Hypothalamus (tissue), 51 donors: ENCODE measurements around the gene BNC2.

Source experiments
- DNase-seq, 51 donors: peaks; one replicate each; lab custom pipeline; 2025; lab: John Stamatoyannopoulos, UW

The BNC2 gene

DNA sequence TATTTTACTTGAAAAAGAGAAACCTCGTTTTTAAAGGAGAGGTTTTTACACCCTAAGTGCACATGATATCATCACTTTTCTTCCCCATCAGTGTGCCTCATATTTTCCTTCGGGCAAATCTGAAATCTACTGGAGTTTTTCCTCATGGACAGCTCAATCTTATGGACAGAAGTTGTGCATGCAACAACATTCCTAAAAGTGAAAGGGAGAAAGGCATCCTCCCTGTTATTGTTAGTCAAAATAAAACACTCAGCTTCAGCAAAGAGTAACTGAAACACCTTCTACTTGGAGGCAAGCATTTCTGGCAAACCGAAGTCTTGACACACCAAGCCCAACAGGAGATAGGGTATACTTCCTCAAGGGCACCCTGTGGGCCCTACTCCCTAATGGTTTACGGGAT, 217.9 kb downstream of the BNC2 start:
- DNase-seq, result no peak

DNA sequence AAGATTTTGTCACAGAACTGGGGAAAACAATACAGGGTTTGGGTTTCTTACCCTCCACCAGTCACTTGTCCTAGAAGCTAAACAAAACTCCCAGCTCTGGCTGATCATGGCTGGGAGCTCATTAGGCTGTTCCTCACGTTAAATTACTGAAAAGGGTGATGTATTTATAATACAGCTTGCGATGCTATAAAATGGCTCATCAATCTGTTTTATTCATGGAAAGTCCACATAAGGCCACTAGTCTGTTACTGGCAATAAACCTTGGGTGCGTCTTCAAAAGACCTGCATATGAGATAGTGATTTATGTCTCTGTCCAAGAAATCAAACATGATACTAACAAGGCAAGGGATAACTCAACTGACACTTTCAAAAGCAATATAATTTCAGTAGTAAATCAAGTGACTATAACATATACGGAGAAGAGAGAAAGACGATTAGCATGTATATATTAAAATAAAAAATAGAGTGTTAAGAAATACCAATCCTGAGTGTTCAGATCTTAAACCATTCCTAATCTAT, 219.0 kb downstream of the BNC2 start:
- no peak for DNase-seq

DNA sequence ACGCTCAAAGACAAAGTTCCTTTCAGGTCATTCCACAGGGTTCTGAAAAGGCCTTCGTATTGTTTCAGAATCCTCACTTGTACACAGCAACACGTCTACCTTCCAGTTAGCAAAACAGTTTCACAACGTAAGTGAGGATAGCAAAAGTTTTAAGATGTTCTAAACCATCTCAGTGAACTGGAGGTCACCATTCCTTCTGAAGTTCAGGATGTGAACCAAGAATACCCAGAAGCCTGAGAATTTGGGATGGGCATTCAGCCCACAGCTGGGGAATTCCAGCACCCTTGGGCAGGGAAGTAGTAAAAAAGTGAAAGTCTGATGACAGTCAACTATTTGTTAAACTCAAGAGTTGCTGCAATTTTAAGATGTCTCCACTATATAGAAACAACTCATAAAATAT, 224.5 kb downstream of the BNC2 start:
- no peak for DNase-seq

DNA sequence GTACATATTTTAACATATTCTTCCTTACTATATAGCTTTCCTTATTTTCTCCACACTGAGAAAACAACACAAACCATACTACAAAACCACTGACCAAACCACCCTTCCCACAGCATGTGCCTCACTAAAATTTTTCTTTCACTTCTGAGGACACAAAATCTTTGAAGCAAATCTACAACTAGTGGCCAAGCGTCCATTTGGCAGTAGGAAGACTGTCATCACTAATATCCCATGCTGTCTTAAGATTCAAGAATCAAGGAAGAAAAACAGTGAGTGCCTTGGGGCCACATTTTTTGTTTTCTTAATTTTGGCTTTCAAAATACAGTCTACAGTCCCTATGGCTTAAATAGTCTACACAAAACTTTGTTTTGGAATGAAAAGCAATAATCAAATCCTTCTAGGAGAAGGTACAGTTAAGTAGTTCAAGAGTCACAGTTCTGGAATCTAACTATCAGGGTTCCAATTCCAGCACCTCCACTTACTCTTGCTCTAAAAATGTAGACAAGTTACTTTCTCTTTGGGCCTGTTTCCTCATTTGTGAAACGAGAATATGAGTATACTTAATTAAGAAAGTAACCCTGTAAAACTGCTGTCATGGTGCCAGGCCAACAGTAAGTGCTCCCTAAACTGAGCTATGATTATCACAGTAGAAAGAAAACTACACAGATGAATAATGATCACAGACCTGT, 227.9 kb downstream of the BNC2 start:
- DNase-seq, result no peak

DNA sequence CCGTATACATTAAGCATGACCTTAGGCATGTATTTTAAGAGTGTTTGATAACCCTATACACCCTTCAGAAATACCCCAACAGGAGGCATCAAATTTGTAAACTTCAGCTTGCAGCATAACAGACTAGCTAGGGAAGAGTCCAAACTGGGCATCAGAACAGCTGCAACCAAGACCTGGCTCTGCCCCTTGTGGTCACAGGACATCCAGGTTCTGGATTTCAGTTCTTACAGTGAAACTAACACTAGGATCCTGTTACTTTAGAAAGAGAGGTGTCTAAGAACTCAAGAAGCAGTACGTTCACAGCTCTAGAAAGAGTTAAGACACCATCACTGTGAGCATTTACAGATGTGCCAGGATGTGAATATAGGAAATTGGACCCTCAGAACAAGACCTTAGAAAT, 229.8 kb downstream of the BNC2 start:
- DNase-seq, result no peak

DNA sequence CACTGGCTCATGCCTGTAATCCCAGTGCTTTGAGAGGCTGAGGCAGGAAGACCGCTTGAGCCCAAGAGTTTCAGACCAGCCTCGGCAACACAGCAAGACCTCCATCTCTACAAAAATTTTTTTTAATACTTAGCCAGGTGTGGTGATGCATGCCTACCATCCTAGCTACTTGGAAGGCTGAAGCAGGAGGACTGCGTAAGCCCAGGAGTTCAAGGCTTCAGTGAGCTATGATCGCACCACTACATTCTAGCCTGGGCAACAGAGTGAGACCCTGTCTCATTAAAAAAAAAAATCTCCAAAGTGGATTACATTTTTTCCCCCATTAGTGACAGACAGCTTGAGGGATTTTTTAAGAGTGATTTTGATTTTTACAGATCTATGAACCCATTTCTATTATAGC, 230.8 kb downstream of the BNC2 start:
- no peak for DNase-seq

DNA sequence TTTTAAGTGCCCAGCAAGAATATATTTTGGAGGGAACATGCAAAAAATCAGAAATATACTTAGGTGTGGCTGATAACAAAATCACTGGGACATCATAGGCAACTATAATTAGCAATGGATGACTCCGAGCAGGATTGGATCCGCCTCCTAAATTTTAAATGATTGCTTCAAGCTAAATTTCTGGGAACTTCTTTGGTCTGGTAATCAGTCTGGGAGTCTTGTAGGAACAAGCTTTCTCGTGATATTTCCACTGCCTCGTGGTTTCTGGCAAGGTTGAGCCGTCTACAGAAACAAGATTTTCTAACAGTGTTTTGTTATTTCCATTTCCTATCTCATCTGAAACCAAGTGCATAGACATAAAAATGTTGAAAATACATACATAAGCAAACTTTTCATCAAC, 232.6 kb downstream of the BNC2 start:
- DNase-seq, result no peak

DNA sequence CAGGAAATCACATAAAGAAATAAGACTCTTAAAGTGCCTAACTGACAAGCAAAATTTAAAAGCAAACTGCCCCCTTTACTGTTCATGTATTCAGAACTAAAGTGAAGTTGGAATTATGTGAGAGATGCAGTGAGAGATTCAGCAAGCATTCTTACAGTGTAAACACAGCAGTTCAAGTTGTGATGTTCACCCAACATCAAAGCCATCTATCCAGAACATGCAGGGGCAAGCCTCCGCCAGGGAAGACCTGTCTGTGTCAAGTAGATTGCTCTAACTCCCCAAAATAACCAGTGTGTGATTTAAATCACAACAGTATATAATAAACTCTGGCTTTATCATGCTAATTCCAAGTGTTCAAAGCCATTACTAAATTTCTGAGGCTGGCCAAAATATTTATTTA, 233.3 kb downstream of the BNC2 start:
- DNase-seq, result no peak

DNA sequence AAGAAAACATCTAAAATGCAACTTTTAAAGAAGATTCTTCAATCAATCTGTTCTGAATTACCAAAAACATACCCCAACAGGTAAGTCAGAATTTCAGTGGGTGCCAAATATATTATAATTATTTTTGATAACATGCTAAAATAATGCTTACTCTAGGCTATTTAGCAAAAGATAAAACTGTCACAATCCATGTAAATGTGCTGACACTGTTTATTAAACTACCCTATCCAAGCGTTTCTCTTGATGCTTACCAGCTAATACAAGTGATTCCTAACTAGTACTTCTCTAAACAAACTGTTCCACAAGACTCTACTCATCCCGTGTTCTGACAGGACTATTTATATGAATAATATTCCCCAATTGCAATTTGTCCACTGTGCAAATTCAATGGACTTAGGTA, 236.7 kb downstream of the BNC2 start:
- no peak for DNase-seq

DNA sequence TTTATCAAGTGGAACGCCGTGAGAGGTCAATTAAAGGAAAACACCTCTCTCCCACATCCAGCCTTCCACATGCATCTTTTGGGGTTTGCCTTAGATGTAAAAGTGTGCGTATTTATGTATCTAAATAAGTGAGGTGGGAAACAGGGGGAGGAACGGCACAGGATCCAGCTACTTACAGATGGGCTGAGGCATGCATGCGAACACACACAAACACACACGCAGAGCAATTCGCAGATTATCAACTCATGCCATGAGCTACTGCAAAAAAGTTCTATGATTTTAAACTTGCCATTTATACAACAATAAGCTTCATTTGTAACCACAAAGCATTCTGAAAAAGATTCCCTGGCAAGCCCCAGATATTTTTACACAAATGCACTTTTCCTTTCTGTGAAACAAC, 242.1 kb downstream of the BNC2 start:
- no peak for DNase-seq

DNA sequence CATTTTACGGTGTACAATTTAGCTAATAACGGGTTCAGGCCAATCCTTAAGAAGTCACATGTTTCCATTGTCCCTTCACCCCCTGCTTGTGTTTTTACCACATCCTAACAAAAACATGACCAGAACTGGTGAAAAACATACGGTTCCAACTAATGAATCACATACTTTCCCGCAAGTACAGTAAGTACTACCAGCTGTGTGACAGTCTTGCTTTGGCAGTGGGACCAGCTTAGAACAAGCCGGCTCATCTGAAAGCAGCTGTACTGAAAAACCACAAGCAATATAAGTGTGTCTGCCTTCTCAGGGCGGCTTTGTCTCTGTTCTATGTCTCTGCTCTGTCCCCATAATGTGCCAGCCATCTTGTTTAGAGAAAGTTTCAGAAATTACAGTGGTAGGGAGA, 242.5 kb downstream of the BNC2 start:
- DNase-seq, result no peak

DNA sequence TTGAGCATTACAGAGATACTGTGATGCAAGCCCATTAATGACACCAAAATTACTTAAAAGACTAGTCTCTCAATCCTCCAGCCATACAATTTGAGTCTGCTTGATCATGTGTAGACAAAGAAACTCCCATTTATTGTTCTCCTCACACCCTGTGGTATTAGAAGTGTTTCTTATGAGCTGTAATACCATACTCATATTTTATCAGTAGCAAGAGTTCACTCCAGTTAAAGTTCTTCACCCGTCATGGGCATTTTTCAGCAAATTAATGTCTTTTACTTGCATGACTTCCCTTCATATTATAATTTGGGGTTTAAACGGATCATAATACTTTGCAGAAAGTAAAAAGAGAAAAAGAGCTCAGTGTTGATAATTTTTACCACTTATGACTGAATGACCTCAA, 242.9 kb downstream of the BNC2 start:
- no peak for DNase-seq

DNA sequence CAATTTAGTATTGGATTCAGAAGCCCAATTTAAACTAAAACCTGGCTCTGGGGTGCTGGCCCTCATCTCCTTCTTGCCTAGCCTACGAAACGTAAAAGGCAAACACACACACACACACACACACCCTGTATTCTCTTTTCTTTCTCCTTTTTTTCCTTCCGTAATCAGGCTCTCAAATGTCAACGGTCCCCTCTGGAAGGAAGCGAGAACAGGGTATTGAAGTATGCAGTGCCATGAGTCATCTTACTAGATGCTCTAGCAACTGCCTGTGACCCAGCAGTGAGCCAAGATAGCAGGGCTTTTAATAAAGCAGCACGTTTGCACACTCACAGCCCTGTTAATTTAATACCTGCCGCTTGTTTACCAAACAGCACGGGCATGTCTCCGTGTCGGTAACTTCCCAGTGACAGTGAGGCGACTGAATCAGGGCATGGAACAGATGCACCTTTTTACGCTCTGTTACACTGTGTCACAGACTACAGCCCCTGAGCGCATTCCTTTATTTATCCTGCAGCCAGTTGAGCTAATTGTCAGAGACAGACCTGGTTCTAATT, 243.8 kb downstream of the BNC2 start:
- peak in 3 of 51 donors; percentile 1 to 12 (median 4) for DNase-seq

DNA sequence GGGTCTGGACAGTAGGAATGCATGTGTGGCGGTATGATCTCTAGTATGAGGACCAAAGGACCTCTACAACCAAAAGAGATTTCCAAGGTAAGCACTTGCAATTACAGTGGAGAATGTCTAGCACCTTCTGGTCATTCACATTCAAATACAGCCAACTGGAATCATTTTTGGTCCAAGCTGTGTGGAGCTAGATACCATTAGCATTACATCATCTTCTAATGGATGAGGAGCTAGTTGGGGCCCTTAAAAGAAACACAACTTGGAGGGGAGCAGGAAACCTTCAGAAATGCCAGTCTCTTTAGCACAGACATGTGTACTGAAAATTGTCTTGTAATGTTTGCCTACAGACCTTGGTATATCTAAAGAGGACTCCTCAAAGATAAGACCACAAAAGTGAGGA, 244.7 kb downstream of the BNC2 start:
- no peak for DNase-seq

DNA sequence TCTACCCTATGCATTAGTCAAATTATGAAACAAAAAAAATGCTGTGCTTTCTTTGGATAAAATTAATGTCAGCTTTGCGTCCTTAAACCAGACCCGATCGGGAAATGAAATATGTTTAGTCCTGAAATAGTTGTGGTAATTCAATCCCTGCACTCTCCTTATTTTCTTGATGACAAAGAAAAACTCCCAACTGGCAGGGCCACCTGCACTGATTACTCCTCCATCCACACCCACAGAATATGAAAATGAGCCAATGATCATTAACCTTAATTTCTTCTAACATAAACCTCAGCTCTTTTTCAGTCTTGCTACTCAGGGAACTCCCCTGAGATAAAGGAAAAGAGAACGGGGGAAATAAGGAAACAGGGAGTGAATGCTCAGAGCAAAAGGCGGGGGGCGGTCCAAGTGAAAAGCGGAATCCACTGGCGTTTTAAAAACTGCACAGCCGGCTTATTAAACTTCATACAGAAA, 245.3 kb downstream of the BNC2 start:
- no peak for DNase-seq

DNA sequence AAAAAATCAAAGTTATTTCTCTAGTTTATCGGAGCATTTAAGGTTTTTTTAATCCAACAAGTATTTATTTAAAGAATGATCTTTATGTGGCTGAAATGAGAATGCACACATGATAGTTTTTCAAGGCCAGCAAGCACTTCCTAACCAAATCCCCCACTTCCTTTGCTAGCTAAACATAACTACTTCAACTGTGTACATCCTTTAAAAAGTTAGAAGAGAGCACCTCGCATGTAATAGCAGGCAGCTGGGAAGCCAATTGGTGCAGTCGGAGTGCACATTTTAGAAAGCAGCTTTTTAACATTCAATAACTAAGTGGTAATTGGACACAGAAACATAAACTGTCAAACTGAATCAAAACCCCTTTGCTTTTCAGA, 245.7 kb downstream of the BNC2 start:
- DNase-seq, result no peak

DNA sequence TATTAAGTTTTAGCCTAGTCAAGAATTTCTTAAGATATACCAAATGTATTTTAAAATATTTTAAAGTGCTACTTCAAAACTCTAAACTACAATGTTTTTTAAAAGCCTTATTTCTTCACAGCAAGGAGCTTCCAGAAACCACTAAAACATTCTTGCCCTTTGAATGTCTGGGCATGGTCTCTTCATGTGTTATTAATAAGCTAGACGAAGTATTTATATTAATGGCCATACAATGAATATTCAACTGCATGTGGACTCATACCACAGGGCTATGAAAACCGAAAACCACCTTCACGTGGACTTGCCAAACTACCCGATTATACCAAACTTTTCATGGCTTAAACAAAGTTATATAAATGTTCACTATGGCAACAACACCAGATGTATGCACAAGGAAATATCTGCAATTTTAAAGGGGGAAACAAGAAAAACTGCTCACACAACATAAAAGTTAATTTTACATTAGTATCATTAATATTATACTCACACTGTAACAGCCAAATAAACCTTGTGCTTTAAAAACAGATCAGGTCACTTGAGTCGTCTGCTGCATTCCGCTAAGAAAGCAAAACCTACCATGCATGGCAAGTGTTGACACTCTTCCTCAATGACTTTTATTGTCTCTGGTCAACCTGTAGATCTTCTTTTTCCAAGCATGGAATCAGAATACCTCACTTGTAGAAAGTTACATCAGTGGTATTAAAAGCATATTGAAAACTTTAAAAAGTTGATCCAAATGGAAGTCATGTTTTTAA, 246.3 kb downstream of the BNC2 start:
- DNase-seq, result no peak

DNA sequence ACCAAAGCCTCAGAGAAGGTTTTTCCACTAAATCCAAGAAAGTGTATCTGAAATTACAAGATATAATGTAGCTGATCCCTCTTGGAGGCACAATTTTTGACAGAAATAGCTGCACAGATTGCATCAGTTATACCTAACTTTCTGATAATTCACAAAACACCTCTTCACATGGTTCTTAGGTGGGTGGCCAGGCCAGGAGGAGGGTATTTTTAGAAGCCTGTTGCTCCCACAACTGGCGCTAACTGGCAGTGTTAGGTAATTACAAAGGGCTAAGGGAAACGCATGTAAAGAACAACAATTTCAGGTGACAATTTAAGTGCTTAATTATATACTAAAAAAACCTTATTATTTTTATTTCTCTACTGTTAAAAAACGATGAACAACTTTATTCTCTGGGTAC, 247.9 kb downstream of the BNC2 start:
- DNase-seq, result no peak

DNA sequence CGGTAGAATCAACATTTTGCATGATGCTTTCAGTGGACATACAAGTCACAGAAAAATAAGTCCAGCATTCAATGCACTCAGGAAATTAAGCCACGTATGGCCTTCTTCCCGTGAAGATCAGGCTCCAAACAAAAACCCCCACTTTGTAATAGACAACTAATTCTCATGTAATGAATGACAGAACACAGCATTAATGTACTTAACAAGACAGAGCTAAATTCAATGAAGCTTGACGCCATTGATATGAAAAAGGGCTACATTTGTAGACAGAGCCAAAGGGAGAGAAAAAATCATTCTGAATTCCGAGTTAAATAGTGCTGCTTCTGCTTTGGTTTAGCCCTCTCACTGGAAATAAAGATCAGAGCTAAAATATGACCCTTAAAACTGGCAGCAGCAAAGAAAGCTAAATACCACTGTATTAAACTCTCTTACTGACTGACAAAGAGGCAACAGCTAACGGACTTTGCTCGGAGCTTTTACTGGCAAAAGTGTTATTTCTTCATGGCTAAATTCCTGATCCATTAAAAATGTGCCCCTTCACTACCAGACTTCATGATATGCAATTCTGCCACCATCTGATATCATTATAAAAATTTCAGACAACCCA, 250.5 kb downstream of the BNC2 start:
- no peak for DNase-seq

DNA sequence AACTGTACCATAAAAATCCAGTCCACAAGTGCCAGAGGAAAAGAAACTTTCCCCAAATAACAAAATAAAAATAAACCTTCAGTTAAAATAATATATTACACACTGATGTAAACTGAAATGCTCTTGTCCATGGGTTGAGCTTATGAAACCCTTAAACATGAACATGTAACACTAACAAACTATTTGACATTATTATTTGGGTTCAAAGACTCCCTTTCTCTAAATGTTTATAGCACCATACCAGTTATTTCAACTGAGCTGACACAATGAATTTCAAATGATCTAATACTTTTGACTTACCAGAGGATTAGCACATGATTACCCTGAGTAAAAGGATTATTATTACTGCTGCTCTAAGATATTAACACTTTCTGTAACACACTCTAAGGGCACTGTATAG, 251.1 kb downstream of the BNC2 start:
- DNase-seq, result no peak

DNA sequence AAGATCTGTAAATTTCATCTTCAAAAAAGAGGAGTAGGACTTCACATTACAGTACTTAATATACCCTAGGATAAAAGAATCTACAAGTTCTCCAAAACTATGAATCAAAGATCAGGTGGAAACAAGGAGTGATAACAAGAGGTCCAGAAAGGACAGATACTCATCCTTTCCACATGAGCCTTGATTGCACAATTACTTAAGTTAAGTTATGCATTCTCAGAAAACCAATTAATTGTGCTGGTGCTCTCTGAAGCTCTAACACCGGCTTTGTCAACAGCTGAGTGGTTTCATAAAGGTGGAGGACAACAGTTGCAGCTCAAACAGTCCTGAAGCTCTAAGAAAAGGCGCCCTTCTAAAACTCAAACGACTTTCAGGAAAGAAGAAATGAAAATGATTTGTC, 251.9 kb downstream of the BNC2 start:
- no peak for DNase-seq

DNA sequence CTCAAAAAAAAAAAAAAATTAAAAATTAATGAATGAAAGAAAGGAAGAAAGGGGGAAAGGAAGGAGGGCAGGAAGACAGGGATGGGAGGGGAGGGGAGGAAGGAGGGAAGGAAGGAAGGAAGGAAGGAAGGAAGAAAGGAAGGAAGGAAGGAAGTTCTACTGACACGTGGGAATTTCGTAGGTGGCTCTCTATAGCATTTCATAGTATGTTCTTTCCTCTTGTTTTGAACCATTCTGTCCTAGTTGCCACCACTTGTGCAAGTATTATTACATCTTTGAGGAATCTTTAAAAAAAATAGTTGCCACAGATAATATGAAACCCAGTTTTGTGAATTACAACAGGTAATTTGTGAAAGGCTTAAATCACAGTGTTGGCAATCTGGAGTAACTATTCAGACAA, 253.8 kb downstream of the BNC2 start:
- DNase-seq, result no peak
